Activated CD8-positive, alpha-beta T cell treated with anti-CD3 and anti-CD28 coated beads, Interleukin-2, amount 10 ng/mL, durations not matched to agents 7 days and 5 days (primary cell): ENCODE results near the gene KIAA1549. TPM values are rescaled to one million over a fixed set of nuclear protein-coding genes. Genes with fewer than 3 reads are reported as not detected.

Source experiments
- ATAC-seq: fragments of 150-1000 bp; cut with Tn5 transposase; one replicate; pipeline ENCODE4 v1.10.0; 2021; ENCODE audit warnings: moderate library complexity
- CTCF ChIA-PET: fragments of 350-600 bp; sonication (Branson Sonifier 250); formaldehyde crosslinking; loops from one replicate; lab custom pipeline; 2021; ENCODE audit warnings: antibody characterized with exemption; lab: Charles Lee
- POLR2A ChIA-PET: fragments of 350-600 bp; sonication (Branson Sonifier 250); formaldehyde crosslinking; loops from one replicate; lab custom pipeline; 2021; ENCODE audit warnings: antibody characterized with exemption; lab: Charles Lee
- DNase-seq: peaks from one replicate; pipeline ENCODE4 v3.0.0-alpha.2; 2020
- H3K27ac Mint-ChIP-seq: one replicate; pipeline ENCODE4 v1.8.0; 2021; ENCODE audit warnings: mild to moderate bottlenecking, mixed read lengths
- H3K27me3 Mint-ChIP-seq: one replicate; pipeline ENCODE4 v1.8.0; 2021; ENCODE audit warnings: low read depth, mixed read lengths
- H3K36me3 Mint-ChIP-seq: one replicate; pipeline ENCODE4 v1.8.0; 2021; ENCODE audit warnings: low read depth, mixed read lengths
- H3K4me1 Mint-ChIP-seq: one replicate; pipeline ENCODE4 v1.8.0; 2021; ENCODE audit warnings: low read depth, mixed read lengths
- H3K4me3 Mint-ChIP-seq: one replicate; pipeline ENCODE4 v1.8.0; 2021; ENCODE audit warnings: mild to moderate bottlenecking, mixed read lengths
- H3K9me3 Mint-ChIP-seq: one replicate; pipeline ENCODE4 v1.8.0; 2022; ENCODE audit warnings: mixed read lengths; ENCODE audit not compliant: insufficient read depth
- total RNA-seq, 2 experiments: library from RNA; stranded (reverse); gene quantifications; one replicate each; pipeline ENCODE4 v1.2.3, GENCODE V29; 2021

The KIAA1549 gene
- total RNA-seq, 2 experiments from 2014 or later, result 1.2 to 1.5 TPM

- Mint-ChIP-seq H3K4me3 (no peak overlapping the region), H3K27me3 (peaks cover 18% of the 10 kb centered on the region), H3K36me3 (no peaks in the 10 kb centered on the region), H3K4me1 (peaks cover 16% of the 10 kb centered on the region), H3K9me3 (no peaks in the 10 kb centered on the region), H3K27ac (no peak overlapping the region)
- DNase-seq (no peak), ATAC-seq (no peak)
- ChIA-PET CTCF (no interaction called here), POLR2A (no interaction called here)
Observed at GRCh38 chr7:138918176-138918575, 63.0 kb downstream of the KIAA1549 start.

DNA sequence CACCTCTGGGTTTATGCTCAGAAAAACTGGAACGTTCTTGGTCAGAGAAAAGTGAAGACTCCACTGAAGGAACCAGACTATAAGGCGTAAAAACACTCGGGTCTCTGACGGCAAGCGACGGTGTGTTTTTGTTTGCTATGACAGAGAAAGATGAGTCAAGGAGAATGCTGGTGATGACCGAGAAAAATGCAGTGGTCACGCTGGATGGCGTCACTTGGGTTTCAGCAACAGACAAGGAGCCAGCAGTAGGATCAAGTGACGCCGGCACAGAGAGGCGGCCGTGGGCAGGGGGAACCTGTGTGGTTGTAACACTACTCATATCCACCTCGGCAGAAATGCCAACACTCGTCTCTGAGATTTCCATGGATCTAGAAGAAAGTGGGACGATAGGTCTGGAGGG, 63.4 kb downstream of the KIAA1549 start:
- no peak for DNase-seq
- Mint-ChIP-seq H3K27ac (no peak overlapping the region), H3K36me3 (no peaks in the 10 kb centered on the region), H3K4me3 (no peak overlapping the region), H3K4me1 (peaks cover 16% of the 10 kb centered on the region), H3K9me3 (no peaks in the 10 kb centered on the region), H3K27me3 (peaks cover 18% of the 10 kb centered on the region)
- ATAC-seq, result no peak
- CTCF ChIA-PET, result no interaction called here
- POLR2A ChIA-PET, result no interaction called here

DNA sequence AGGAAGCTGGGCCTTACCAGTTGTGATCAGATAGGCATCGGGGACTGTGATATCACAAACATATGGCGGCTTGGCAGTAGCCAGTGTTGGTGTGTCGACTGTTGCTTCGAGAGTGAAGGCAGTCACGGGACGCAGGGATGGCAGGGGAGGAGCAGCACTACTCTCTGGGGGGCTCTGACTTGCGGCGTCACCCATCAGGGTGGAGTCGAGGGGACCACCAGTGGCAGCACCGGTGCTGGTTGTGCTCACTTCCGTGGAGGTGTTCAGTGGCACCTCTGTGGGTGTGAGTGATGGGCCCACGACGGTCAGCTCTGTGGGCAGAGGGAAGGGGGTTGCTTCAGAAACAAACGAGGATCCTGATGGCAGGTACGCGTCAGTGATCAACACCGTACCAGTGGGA, 64.5 kb downstream of the KIAA1549 start:
- POLR2A ChIA-PET, result no interaction called here
- no peak overlapping the region for H3K4me3 Mint-ChIP-seq
- peaks cover 24% of the 10 kb centered on the region for H3K27me3 Mint-ChIP-seq
- H3K4me1 Mint-ChIP-seq, result peaks cover 16% of the 10 kb centered on the region
- no peak for DNase-seq
- H3K36me3 Mint-ChIP-seq, result no peaks in the 10 kb centered on the region
- H3K27ac Mint-ChIP-seq, result no peak overlapping the region
- H3K9me3 Mint-ChIP-seq, result no peaks in the 10 kb centered on the region
- CTCF ChIA-PET, result no interaction called here
- ATAC-seq, result no peak

DNA sequence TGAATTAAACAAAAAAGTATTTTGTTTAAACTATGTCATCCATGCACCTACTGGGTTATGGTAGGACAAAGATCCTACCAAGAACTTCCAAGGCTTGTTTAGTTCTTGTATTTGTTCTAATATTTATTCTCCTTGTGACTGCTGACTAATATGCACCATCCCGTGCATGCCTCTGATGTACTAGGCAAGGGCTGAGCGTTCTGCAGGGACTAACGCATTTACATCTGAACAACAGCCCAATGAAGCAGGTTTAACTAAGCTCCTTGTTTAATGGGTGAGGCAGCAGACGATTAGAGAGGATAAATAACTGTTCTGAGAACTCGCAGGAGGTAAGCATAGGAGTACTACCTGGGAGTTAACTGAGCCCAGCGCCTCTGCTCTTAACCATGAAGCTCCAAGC, 64.9 kb downstream of the KIAA1549 start:
- no peak overlapping the region for H3K4me3 Mint-ChIP-seq
- DNase-seq (no peak), ATAC-seq (no peak)
- H3K27me3 Mint-ChIP-seq, result peaks cover 24% of the 10 kb centered on the region
- ChIA-PET POLR2A (interaction anchor here (0.5 kb wide), 1 partner anchor 13 kb away, joined by 4 read pairs; no protein-coding TSS in a partner anchor), CTCF (no interaction called here)
- H3K27ac Mint-ChIP-seq, result no peak overlapping the region
- no peaks in the 10 kb centered on the region for H3K9me3 Mint-ChIP-seq
- no peaks in the 10 kb centered on the region for H3K36me3 Mint-ChIP-seq
- H3K4me1 Mint-ChIP-seq, result peaks cover 16% of the 10 kb centered on the region

GRCh38 chr7:138913783-138914182, 67.4 kb downstream of the KIAA1549 start:
- H3K27ac Mint-ChIP-seq, result no peak overlapping the region
- H3K4me1 Mint-ChIP-seq, result no peaks in the 10 kb centered on the region
- DNase-seq (no peak), ATAC-seq (no peak)
- H3K27me3 Mint-ChIP-seq, result peaks cover 32% of the 10 kb centered on the region
- POLR2A ChIA-PET, result no interaction called here
- CTCF ChIA-PET, result interaction anchor here (0.7 kb wide), 1 partner anchor 286 kb away, joined by 3 read pairs; no protein-coding TSS in a partner anchor
- no peaks in the 10 kb centered on the region for H3K36me3 Mint-ChIP-seq
- H3K9me3 Mint-ChIP-seq, result no peaks in the 10 kb centered on the region
- H3K4me3 Mint-ChIP-seq, result no peak overlapping the region

- H3K36me3 Mint-ChIP-seq, result peaks cover 2% of the 10 kb centered on the region
- ChIA-PET CTCF (interaction anchor here (1.5 kb wide), 1 partner anchor 25 kb away, joined by 4 read pairs; no protein-coding TSS in a partner anchor), POLR2A (no interaction called here)
- DNase-seq, result no peak
- H3K4me3 Mint-ChIP-seq, result no peak overlapping the region
- no peak overlapping the region for H3K27ac Mint-ChIP-seq
- H3K9me3 Mint-ChIP-seq, result no peaks in the 10 kb centered on the region
- peaks cover 41% of the 10 kb centered on the region for H3K27me3 Mint-ChIP-seq
- H3K4me1 Mint-ChIP-seq, result no peaks in the 10 kb centered on the region
- no peak for ATAC-seq
Observed at GRCh38 chr7:138911007-138911406, 70.2 kb downstream of the KIAA1549 start.

GRCh38 chr7:138907850-138908249, 73.3 kb downstream of the KIAA1549 start:
- Mint-ChIP-seq H3K27ac (no peak overlapping the region), H3K9me3 (no peaks in the 10 kb centered on the region), H3K36me3 (peaks cover 6% of the 10 kb centered on the region), H3K4me3 (no peak overlapping the region), H3K4me1 (peaks cover 23% of the 10 kb centered on the region), H3K27me3 (peaks cover 28% of the 10 kb centered on the region)
- ATAC-seq (no peak), DNase-seq (no peak)
- ChIA-PET POLR2A (no interaction called here), CTCF (interaction anchor here (0.8 to 15.9 kb wide), 4 partner anchors 12 to 109 kb away, joined by 3 to 154 read pairs (median 3); no protein-coding TSS in a partner anchor)

DNA sequence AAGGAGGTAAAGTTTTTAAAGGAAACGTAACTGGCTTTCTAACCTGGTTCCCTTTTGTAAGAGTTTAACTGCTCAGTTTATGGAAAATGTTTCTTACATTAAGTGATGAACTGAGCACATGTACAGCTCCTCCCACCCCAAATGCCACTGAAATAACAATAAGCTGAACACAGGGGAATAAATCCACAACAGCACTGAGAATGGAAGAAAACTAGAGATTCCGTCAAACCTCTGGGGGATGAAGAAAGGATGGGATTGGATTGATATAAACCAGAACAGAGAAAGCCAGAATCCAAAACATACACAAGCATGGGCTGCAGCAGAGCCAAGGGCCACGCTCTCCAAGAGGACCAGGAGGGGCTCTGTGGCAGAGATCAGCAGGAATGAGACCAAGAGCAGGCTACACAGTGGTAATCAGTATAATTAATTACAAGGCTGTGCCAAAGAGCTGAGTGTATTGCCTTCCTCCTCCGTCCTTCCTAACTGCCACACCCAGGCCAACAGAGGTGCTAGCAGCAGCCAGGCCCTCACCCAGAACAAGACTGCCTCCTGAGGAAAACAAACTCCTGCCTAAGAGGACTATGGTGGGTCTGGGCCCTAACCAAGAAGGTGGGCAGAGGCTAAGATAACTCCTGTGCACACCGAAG, 73.9 kb downstream of the KIAA1549 start:
- Mint-ChIP-seq H3K27ac (no peak overlapping the region), H3K4me1 (peaks cover 28% of the 10 kb centered on the region), H3K9me3 (no peaks in the 10 kb centered on the region), H3K36me3 (peaks cover 10% of the 10 kb centered on the region), H3K27me3 (peaks cover 28% of the 10 kb centered on the region), H3K4me3 (no peak overlapping the region)
- ChIA-PET CTCF (interaction anchor here (1.1 to 15.9 kb wide), 2 partner anchors 13 to 20 kb away, joined by 3 to 154 read pairs; no protein-coding TSS in a partner anchor), POLR2A (no interaction called here)
- ATAC-seq (no peak), DNase-seq (no peak)

DNA sequence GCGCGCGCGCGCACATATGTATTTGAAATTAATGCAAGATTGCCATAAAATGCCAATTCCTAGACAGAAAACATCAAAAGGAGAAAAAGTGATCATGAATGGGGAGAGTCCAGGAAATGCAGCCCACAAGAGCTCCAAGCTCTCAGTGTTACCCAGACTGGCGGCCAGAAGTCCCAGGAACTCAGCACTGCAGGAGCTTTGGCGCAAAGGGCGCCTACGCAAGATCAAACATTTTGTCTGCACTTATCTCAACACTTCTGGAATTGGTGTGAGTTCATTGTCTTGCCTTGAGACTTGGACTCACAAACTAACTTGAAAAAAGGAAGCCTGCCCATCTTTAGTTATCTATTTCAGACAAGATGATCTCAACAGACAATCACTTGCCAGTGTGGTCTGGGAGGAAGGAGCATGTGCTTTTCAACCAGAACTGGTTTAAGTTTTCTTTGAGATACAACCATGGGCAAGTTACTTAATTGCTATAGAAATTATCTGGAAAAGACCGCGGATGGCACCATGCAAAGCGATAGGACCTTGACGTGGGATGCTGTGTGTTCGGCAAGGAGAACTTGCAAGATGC, 77.2 kb downstream of the KIAA1549 start:
- ChIA-PET POLR2A (interaction anchor here (0.6 to 2.1 kb wide), 2 partner anchors 18 to 22 kb away, joined by 3 to 8 read pairs; no protein-coding TSS in a partner anchor), CTCF (interaction anchor here (0.9 to 15.9 kb wide), 3 partner anchors 10 to 113 kb away, joined by 3 to 154 read pairs (median 5); no protein-coding TSS in a partner anchor)
- ATAC-seq (peak; percentile 50), DNase-seq (peak; percentile 35)
- H3K4me1 Mint-ChIP-seq, result peaks cover 54% of the 10 kb centered on the region
- H3K4me3 Mint-ChIP-seq, result peak overlapping the region; percentile 67
- H3K27ac Mint-ChIP-seq, result peak overlapping the region; percentile 92
- peaks cover 28% of the 10 kb centered on the region for H3K27me3 Mint-ChIP-seq
- H3K9me3 Mint-ChIP-seq, result no peaks in the 10 kb centered on the region
- peaks cover 16% of the 10 kb centered on the region for H3K36me3 Mint-ChIP-seq

DNA sequence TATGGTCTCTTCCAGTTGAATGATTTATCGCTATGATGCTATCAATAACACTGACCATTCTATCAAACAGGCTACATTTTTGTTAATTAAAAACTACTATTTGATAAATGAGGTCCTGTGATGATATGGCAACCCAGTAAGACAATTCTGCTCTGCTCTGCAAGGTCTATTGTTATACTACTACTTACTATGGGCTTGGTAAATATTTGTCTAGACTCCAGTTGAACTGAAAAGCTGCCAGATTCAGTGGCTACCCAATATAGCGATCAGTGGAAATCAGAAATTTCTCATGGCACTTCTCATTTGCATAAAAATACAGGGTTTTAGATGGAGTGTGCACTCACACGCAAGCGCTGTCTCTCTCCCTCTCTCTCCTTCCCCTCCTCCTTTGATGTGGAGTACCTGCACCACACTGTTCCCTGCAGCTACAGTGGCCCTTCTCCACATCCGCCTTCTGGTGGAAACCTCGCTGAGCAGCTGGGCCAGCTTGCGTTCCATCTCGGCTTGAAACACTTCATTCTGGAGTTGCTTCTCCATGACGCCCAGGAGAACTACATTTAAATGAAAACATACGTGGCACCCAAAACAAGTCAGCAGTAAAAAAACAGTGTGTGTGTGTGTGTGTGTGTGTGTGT, 77.9 kb downstream of the KIAA1549 start:
- Mint-ChIP-seq H3K4me1 (peaks cover 61% of the 10 kb centered on the region), H3K27ac (peak overlapping the region; percentile 92)
- POLR2A ChIA-PET, result interaction anchor here (0.7 to 2.1 kb wide), 3 partner anchors 13 to 202 kb away, joined by 3 to 8 read pairs (median 4); no protein-coding TSS in a partner anchor

GRCh38 chr7:138902161-138902560, 79.0 kb downstream of the KIAA1549 start:
- H3K36me3 Mint-ChIP-seq, result peaks cover 16% of the 10 kb centered on the region
- POLR2A ChIA-PET, result no interaction called here
- no peak for DNase-seq
- peaks cover 21% of the 10 kb centered on the region for H3K27me3 Mint-ChIP-seq
- H3K4me3 Mint-ChIP-seq, result peak overlapping the region; percentile 28
- no peaks in the 10 kb centered on the region for H3K9me3 Mint-ChIP-seq
- H3K27ac Mint-ChIP-seq, result peak overlapping the region; percentile 74
- CTCF ChIA-PET, result interaction anchor here (0.7 to 15.9 kb wide), 3 partner anchors 15 to 122 kb away, joined by 3 to 154 read pairs (median 3); no protein-coding TSS in a partner anchor
- ATAC-seq, result no peak
- H3K4me1 Mint-ChIP-seq, result peaks cover 69% of the 10 kb centered on the region

More for the DNA sequence above, 77.9 kb downstream of the KIAA1549 start:
- CTCF ChIA-PET, result interaction anchor here (0.9 to 15.9 kb wide), 3 partner anchors 16 to 114 kb away, joined by 3 to 154 read pairs (median 5); no protein-coding TSS in a partner anchor
- peaks cover 16% of the 10 kb centered on the region for H3K36me3 Mint-ChIP-seq
- DNase-seq, result peak; percentile 94
- H3K27me3 Mint-ChIP-seq, result peaks cover 26% of the 10 kb centered on the region
- peak overlapping the region; percentile 67 for H3K4me3 Mint-ChIP-seq
- no peaks in the 10 kb centered on the region for H3K9me3 Mint-ChIP-seq
- peak; percentile 94 for ATAC-seq
